GM18519 (cell line): Measurements from ENCODE around the gene EPS8L1.

Experiments
- ATAC-seq: cut with Tn5 transposase; IDR thresholded peaks from one replicate; pipeline ENCODE4 v1.9.1; 2021; ENCODE audit warnings: mild to moderate bottlenecking, moderate library complexity; ENCODE audit not compliant: unreplicated experiment, low FRiP score

The EPS8L1 gene

GRCh38 chr19:55079400-55080038, 3.9 kb downstream of the EPS8L1 start:
- ATAC-seq: no peak

- no peak for ATAC-seq
Observed at GRCh38 chr19:55080121-55080967, 4.7 kb downstream of the EPS8L1 start.

GRCh38 chr19:55080968-55081769, 5.5 kb downstream of the EPS8L1 start:
- ATAC-seq: no peak

- ATAC-seq: no peak
Observed at GRCh38 chr19:55081770-55082019, 6.0 kb downstream of the EPS8L1 start.

- ATAC-seq: no peak
Observed at GRCh38 chr19:55082020-55082851, 6.6 kb downstream of the EPS8L1 start.

GRCh38 chr19:55083004-55083850, 7.6 kb downstream of the EPS8L1 start:
- ATAC-seq: no peak

- no peak for ATAC-seq
Observed at GRCh38 chr19:55084416-55084815, 8.7 kb downstream of the EPS8L1 start.

GRCh38 chr19:55085923-55086715, 10.4 kb downstream of the EPS8L1 start:
- ATAC-seq: no peak

GRCh38 chr19:55086730-55087541, 11.3 kb downstream of the EPS8L1 start:
- ATAC-seq: no peak

GRCh38 chr19:55087542-55087901, 11.9 kb downstream of the EPS8L1 start:
- ATAC-seq: no peak

GRCh38 chr19:55088021-55088451, 12.4 kb downstream of the EPS8L1 start:
- no peak for ATAC-seq

GRCh38 chr19:55088543-55089341, 13.1 kb downstream of the EPS8L1 start:
- no peak for ATAC-seq

- no peak for ATAC-seq
Observed at GRCh38 chr19:55089342-55089944, 13.8 kb downstream of the EPS8L1 start.

- ATAC-seq: no peak
Observed at GRCh38 chr19:55090564-55090963, 14.9 kb downstream of the EPS8L1 start.

GRCh38 chr19:55091126-55091910, 15.6 kb downstream of the EPS8L1 start:
- ATAC-seq: no peak

- no peak for ATAC-seq
Observed at GRCh38 chr19:55091955-55092354, 16.3 kb downstream of the EPS8L1 start.
